ENCODE data around the gene YTHDF1. TPM values are rescaled to one million over a fixed set of nuclear protein-coding genes. Genes with fewer than 3 reads are reported as not detected.
"Not testable (repeated sequence)": the region's sequence is repeated elsewhere in the genome, so short reads cannot be mapped to it uniquely, and the experiment has no call there.

The YTHDF1 gene
- polyA plus RNA-seq, 1 experiment: 17.5 TPM

DNA sequence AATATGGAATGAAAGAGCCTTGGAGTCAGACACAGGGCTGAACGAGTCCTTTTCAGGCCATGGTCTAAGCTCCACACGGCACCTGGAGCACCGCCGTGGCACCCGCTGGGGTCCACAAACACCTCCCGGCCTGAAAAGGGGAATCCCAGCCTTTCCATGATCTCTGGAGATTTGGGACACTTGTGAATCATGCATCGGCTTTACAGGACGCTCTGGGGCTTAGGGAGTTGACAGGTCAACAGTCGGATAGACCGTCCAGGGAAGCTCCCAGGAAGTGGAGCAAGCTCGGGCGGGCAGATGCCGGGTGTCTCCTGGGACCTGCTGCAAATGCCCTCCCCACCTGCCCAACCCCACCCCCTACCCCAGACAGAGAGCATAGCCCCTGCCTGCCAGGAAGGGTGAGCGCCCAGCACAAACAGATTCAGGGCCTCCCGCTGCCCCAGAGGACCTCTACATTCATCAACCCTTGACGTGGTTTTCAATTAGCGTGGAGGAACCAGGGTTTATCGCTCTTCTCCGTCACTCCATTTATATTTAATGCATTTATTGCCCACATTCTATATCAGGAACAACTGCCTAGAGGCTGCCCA lies 53.6 kb downstream of the YTHDF1 start:
- H3K27me3 ChIP-seq (ENCODE audit: control insufficient read depth, insufficient read depth, low read length): peaks cover 5% of the 10 kb centered on the region; the same call in 1 of the 2 replicates
- ChIA-PET CTCF (no interaction called here), POLR2A (no interaction called here)
- TF ChIP-seq, protein P1, sequence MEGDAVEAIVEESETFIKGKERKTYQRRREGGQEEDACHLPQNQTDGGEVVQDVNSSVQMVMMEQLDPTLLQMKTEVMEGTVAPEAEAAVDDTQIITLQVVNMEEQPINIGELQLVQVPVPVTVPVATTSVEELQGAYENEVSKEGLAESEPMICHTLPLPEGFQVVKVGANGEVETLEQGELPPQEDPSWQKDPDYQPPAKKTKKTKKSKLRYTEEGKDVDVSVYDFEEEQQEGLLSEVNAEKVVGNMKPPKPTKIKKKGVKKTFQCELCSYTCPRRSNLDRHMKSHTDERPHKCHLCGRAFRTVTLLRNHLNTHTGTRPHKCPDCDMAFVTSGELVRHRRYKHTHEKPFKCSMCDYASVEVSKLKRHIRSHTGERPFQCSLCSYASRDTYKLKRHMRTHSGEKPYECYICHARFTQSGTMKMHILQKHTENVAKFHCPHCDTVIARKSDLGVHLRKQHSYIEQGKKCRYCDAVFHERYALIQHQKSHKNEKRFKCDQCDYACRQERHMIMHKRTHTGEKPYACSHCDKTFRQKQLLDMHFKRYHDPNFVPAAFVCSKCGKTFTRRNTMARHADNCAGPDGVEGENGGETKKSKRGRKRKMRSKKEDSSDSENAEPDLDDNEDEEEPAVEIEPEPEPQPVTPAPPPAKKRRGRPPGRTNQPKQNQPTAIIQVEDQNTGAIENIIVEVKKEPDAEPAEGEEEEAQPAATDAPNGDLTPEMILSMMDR (IDR thresholded peaks at IDR 0.05; ENCODE audit: insufficient read depth, low read depth, low read length): no peak
- no peaks in the 10 kb centered on the region for H3K36me3 ChIP-seq (ENCODE audit: control insufficient read depth, insufficient read depth, low read length)
- DNase-seq (ENCODE audit: low read depth): no peak
- no peak overlapping the region for H3K4me3 ChIP-seq (ENCODE audit: low read depth, low read length)

DNA sequence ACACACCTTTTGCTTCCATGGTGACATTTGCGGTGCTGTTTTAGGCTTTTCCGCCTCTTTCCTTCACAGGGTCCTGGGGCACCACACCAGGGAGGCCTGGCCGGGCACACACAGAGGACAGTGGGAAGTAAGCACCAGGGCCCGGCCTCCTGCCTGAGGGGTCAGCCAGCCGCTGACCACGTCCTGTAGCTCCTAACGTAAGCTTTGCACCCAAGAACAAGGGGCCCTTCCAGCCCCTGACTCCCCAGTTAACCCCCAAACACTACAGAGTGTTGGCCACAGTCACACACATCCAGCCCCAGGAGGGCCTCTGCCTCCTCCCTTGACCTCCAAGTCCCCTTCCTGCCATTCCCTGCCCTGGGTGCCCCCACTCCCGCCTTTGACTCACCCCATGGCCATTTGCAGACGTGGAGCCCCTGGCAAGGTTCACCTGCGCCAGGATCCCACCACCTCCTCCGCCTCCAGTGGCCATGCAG lies 54.7 kb downstream of the YTHDF1 start:
- CTCF ChIA-PET: no interaction called here
- no peaks in the 10 kb centered on the region for H3K36me3 ChIP-seq (ENCODE audit: control insufficient read depth, insufficient read depth, low read length)
- POLR2A ChIA-PET: no interaction called here
- peaks cover 5% of the 10 kb centered on the region; the same call in 1 of the 2 replicates for H3K27me3 ChIP-seq (ENCODE audit: control insufficient read depth, insufficient read depth, low read length)
- H3K4me3 ChIP-seq (ENCODE audit: low read depth, low read length): no peak overlapping the region
- no peak for DNase-seq (ENCODE audit: low read depth)
- TF ChIP-seq, protein P1 (IDR thresholded peaks at IDR 0.05; ENCODE audit: insufficient read depth, low read depth, low read length): no peak

DNA sequence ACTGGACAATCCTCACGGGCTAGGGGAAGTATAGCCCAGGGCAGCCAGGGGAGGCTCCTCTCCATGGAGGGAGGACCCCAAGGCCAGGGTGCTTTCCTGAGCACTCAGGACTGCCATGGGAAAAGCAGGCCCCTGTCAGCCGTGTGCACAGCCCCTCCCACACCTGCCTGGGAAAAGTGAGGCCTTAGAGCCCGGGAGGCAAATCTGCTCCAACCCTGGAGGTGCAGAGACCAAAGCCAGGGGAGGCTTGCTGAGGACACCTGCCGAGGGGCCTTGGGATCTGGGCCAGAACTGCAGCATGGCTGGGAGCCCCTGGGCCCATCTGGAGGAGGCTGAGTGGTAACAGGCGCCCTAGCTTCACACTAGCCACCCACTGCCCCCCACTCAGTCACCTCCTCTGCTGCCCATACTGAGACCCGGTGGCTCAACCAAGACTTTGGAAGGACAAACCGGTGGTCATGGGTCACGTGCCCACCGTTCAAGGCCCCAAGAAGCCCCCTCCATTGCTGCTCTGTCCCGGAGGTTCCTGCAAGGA lies 55.2 kb downstream of the YTHDF1 start:
- CTCF ChIA-PET: no interaction called here
- peaks cover 5% of the 10 kb centered on the region; the same call in 1 of the 2 replicates for H3K27me3 ChIP-seq (ENCODE audit: control insufficient read depth, insufficient read depth, low read length)
- TF ChIP-seq, protein P1 (IDR thresholded peaks at IDR 0.05; ENCODE audit: insufficient read depth, low read depth, low read length): no peak
- no peak for DNase-seq (ENCODE audit: low read depth)
- H3K36me3 ChIP-seq (ENCODE audit: control insufficient read depth, insufficient read depth, low read length): no peaks in the 10 kb centered on the region
- no peak overlapping the region for H3K4me3 ChIP-seq (ENCODE audit: low read depth, low read length)
- POLR2A ChIA-PET: no interaction called here

DNA sequence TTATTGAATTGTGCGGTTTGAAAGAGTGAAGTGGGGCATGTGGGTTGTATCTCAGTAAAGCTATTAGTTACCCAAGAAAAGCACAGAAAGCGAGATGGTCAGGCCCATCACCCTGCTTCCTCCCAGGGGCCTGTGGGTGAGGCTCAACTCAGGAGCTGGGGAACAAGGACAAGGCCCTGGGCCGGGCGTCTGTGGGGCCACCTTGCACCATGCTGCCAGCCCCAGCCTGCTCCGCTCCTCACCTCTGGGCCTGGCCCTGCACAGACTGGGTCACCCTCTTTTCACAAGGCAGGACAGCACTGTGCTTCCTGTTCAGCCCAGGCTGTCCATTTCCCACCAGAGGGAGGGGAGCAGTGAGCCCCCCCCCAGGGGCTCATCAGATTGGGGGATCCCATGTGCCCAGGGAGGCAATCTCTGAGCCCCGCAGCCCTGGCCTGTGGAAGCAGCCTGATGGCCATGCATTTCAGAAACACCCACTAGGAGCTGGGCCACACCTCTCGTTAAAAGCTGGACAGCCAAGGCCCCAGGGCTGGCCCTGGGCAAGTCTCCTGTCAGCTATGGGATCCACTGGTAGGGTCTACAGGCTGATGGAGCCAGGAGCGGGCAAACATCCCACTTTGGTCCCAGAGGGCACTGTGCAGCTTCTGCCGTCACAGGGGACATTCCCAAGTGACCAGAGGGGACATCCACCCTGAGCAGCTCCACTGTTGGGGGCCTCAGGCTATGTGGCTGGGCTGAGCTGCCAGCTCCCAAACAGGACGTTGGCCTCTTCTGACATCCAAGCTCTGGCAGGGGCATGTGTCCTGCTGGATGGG lies 55.9 kb downstream of the YTHDF1 start:
- no peak for DNase-seq (ENCODE audit: low read depth)
- TF ChIP-seq, protein P1 (IDR thresholded peaks at IDR 0.05; ENCODE audit: insufficient read depth, low read depth, low read length): no peak
- peaks cover 9% of the 10 kb centered on the region for H3K27me3 ChIP-seq (ENCODE audit: control insufficient read depth, insufficient read depth, low read length)
- no peak overlapping the region for H3K4me3 ChIP-seq (ENCODE audit: low read depth, low read length)
- no peaks in the 10 kb centered on the region for H3K36me3 ChIP-seq (ENCODE audit: control insufficient read depth, insufficient read depth, low read length)
- ChIA-PET CTCF (no interaction called here), POLR2A (no interaction called here)

DNA sequence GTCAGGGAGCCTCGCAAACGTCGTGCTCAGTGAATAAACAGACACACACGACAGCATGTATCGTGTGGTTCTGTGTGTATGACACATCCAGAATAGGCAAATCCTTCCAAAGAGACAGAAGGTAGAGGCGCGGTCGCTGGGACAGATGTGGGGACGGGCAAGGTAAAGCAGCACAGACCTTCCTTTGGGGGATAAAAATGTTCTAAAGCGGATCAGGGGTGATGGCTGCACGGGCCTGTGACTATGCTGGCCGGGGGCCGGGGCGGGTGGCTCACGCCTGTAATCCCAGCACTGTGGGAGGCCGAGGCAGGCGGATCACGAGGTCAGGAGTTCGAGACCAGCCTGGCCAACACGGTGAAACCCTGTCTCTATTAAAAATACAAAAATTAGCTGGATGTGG lies 56.7 kb downstream of the YTHDF1 start:
- H3K36me3 ChIP-seq (ENCODE audit: control insufficient read depth, insufficient read depth, low read length); H3K4me3 ChIP-seq (ENCODE audit: low read depth, low read length); DNase-seq (ENCODE audit: low read depth); CTCF ChIA-PET; POLR2A ChIA-PET: not testable (repeated sequence)
- H3K27me3 ChIP-seq (ENCODE audit: control insufficient read depth, insufficient read depth, low read length): peaks cover 12% of the 10 kb centered on the region

Measured in BJ (cell line).